Amniotic epithelial cell (primary cell): ENCODE results near the gene URAD.
A peak's percentile ranks its signal among the peaks of the same experiment; 100 is the strongest.
"Not testable (repeated sequence)": the region's sequence is repeated elsewhere in the genome, so short reads cannot be mapped to it uniquely, and the experiment has no call there.

Experiments used
- DNase-seq: peaks from one replicate; pipeline ENCODE4 v3.0.0-alpha.2; 2010; ENCODE audit warnings: low read depth

The URAD gene

GRCh38 chr13:27988520-27988919 is at the start of gene URAD:
URAD (minus strand) TSS chr13:27988693; CDS start chr13:27988637, 56 bp downstream.
- peak; percentile 39 for DNase-seq

- DNase-seq, result no peak
Observed at GRCh38 chr13:28037399-28037798, 48.9 kb upstream of the URAD start.

- DNase-seq, result no peak
Observed at GRCh38 chr13:28035146-28035782, 46.8 kb upstream of the URAD start.

- DNase-seq, result no peak
Observed at GRCh38 chr13:28033894-28034655, 45.6 kb upstream of the URAD start.

GRCh38 chr13:28032438-28032837 is 43.9 kb upstream of the URAD start:
- not testable (repeated sequence) for DNase-seq

- no peak for DNase-seq
Observed at GRCh38 chr13:28031896-28032288, 43.4 kb upstream of the URAD start.

GRCh38 chr13:28031220-28031895 is 42.9 kb upstream of the URAD start:
- DNase-seq, result no peak

GRCh38 chr13:28027607-28028364 is 39.3 kb upstream of the URAD start:
- no peak for DNase-seq

- DNase-seq, result no peak
Observed at GRCh38 chr13:28027071-28027470, 38.6 kb upstream of the URAD start.

GRCh38 chr13:28026508-28026907 is 38.0 kb upstream of the URAD start:
- DNase-seq, result no peak

- no peak for DNase-seq
Observed at GRCh38 chr13:28022848-28023518, 34.5 kb upstream of the URAD start.

GRCh38 chr13:28014301-28014700 is 25.8 kb upstream of the URAD start:
- no peak for DNase-seq

- DNase-seq, result no peak
Observed at GRCh38 chr13:28013482-28013881, 25.0 kb upstream of the URAD start.

- no peak for DNase-seq
Observed at GRCh38 chr13:28012896-28013295, 24.4 kb upstream of the URAD start.

- DNase-seq, result no peak
Observed at GRCh38 chr13:28012383-28012782, 23.9 kb upstream of the URAD start.

- no peak for DNase-seq
Observed at GRCh38 chr13:28010046-28010445, 21.6 kb upstream of the URAD start.

- DNase-seq, result not testable (repeated sequence)
Observed at GRCh38 chr13:28005016-28005415, 16.5 kb upstream of the URAD start.

GRCh38 chr13:28002886-28003698 is 14.6 kb upstream of the URAD start:
- DNase-seq, result peak; percentile 35

GRCh38 chr13:28001837-28002473 is 13.5 kb upstream of the URAD start:
- no peak for DNase-seq

- DNase-seq, result no peak
Observed at GRCh38 chr13:28001049-28001448, 12.6 kb upstream of the URAD start.
